Measurements from ENCODE around the gene RRP1. TPM values are rescaled to one million over a fixed set of nuclear protein-coding genes. Genes with fewer than 3 reads are reported as not detected.
A peak's percentile ranks its signal among the peaks of the same experiment; 100 is the strongest.

RRP1 gene
- total RNA-seq, 1 donor from 2014 or later, result 10.3 TPM

DNA sequence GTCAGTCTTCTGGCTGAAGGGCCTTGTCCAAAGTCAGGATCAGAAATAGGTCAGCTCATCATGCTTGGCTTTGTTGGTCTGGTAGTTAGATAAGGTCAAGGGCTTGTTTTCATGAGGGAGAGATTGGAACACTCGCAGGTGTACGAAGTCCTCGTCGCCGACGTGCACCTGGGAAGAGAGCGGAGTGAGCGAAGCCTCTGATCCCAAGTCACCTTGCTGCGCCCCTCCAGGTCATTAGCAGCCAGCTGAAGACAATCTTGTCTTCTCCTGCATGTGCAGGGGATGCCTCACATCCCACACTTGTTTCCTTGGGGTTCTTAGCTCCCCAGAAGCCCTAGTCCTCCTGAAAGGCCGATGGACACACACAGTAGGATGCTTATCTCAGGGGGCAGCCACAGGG lies 15.2 kb upstream of the RRP1 start:
- ATAC-seq, result no peak

DNA sequence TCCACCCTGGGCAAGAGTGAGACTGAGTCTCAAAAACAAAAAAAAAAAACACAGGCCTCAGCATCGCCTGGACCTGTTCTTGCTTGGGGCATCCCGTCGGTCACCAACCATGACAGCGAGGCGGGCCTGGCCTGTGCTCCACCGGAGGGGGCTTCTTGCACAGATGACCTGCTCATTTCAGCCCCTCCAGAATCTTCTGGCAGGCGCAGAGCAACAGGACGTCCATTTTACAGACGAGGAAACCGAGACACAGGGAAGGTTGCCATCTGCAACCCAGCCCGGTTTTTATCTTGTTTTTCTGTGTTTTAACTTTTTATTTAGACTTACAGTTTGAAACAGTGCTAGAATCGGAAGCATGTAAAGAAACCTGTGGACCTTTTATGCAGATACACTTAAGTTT lies 14.2 kb upstream of the RRP1 start:
- ATAC-seq (no peak), DNase-seq (ENCODE audit: low spot score) (no peak)

More for the DNA sequence above, 15.2 kb upstream of the RRP1 start:
- no peak for DNase-seq (ENCODE audit: low spot score)

DNA sequence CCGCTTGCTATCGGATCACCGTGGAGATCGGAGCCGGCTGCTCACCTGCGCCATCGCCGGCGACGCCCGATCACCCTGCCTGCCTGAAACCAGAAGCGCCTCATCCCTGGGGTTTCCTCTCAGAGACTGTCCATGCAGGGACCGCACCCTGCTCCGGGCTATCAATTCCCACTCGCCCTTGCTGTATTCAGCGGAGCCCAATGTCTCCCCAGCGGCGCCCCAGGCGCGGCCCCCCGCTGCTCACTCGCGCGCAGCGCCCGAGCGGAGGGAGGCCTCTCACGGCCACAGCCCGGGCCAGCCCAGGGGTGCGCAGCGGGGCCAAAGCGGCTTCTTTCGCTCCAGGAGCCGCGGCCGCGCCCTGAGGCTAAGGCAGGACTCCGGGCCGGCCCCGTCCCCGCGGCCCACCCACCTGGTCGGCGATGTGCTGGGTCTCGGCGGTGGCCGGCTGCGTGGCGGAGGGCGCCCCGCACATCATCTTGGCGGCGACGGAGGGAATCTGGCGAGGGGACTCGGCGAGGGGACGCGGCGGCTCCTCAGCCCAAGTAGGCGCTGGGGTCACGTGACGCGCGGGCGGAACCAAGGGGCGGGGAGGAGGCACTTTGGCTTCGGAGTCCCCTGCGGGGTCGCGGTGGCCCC lies 13.5 kb upstream of the RRP1 start, which contains the start of gene CSTB:
Gene CSTB, minus strand, starts transcription at position 514 of the 636 bp plus-strand sequence. Its CDS starts 39 bp downstream, at position 475.
- peak; percentile 85 for ATAC-seq
- peak; percentile 90 for DNase-seq (ENCODE audit: low spot score)

DNA sequence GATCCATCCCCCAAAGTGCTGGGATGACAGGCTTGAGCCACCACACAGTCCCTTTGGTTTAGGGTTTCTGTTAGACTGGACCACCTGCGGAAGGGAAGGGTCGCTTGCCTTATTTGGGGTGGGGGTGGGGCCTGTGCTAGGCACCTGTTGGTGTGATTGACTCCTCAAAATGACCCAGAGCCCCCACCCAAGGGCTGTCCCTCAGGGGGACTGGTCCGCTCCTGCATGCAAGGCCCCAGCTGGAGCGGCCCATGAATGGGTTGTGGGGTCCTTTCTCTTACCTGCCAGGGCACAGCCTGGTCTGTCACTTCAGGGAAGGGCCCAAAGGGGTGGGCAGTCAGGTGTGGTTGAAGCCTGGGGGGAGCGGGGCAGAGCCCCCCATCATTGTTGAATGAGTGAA lies 11.4 kb upstream of the RRP1 start:
- DNase-seq (ENCODE audit: low spot score) (no peak), ATAC-seq (no peak)

DNA sequence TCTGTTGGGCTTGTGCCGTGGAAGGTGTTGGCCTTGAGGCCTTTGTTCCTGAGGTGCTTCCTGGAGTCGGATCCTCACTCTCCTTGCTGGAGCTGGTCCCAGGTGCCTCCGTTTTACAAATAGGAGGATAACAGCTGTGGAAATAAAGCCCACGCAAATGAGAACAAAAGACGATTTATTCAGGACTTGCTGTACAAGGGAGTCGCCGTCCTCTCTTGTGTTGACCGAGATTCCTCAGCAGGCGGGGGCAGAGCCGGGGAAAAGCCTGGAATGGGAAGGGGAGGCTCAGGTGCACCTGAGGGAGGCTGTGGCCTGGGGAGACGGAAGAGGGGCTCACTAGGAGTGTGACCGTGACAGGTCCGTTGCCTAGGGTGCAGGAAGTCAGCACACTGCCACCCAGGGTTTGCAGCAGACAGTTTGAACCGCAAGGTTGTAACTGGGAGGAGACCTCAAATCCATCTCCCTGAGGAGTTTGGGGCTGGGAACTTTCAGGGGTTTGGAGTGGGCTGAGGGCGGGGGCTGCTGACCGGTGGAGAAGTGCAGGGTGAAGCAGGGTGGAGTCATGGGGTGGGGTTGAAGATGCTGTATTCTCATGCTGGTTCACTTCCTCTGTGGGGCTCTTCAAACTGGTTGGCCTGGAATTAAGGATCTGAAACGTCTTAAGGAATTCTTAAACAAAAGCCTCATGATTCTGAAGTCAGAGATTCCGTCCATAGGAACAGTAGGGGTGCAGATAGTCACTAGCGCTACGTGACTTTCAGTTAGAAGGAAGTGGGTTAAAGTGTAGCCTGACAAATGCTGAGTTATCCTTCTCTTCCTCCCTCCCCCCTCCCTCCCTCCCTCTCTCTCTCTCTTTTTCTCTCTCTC lies 10.7 kb upstream of the RRP1 start:
- ATAC-seq, result no peak
- no peak for DNase-seq (ENCODE audit: low spot score)

DNA sequence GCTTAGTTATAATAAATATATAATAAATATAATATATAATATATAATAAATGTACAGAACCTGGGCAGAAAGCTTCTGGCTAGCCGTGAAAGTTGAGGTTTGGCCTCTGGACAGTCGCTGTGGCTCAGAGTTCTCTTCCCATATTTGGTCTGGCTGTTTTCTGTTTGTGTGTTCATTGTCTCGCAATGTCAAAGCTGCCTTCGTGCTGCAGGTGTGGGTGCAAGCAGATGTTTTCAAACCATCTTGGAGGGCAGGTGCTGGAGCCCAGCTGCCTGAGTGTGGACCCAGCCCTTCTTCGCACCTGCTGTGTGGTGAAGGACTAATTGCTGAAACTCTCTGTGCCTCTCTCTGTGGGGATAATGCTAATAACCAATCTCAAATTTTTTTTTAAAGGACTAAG lies 9.7 kb upstream of the RRP1 start:
- ATAC-seq, result no peak

DNA sequence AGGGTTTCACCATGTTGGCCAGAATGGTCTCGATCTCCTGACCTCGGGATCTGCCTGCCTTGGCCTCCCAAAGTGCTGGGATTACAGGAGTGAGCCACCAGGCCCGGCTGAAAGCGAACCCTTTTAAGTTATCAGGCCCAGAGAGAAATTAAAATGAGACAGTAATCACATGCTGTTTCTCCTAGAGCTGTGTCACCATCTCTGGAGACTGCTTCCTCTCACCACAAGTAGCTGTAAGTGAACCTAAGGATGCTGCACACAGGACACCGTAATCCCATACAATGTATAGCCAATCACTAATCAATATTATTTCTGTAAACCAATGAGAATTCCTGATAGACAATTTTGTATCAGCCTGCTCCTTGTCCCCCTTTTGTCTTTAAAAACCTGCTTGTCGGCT lies 7.5 kb upstream of the RRP1 start:
- ATAC-seq, result no peak

More for the DNA sequence above, 9.7 kb upstream of the RRP1 start:
- no peak for DNase-seq (ENCODE audit: low spot score)

DNA sequence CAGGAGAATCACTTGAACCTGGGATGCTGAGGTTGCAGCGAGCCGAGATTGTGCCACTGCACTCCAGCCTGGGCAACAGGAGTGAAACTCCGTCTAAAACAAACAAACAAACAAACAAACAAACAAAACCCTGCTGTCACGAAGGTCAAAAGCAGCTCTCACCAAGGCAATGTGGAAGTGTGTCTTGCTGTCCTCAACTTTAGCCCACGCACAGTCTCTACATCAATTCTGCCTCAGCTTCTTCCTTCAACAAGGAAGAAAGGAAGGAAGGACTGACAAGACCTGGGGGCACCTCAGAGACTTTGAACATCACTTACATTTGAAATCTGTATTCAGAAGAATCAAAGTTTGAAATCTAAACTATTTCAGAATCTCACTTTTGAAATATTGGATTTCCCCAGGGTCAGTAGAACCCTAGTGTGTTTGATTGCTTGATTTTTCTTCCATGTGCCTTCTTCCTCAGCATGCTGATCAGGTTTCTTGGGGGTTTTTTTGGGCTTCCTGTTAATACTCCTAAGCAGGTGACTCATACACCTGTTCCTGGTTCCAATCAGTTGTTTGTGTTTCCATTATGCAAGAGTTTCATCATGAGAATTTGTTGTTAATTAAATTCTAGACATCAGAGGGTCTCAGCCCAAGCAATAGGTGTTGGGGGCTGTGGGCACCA lies 6.8 kb upstream of the RRP1 start:
- ATAC-seq (peak; percentile 10), DNase-seq (ENCODE audit: low spot score) (no peak)

More for the DNA sequence above, 7.5 kb upstream of the RRP1 start:
- no peak for DNase-seq (ENCODE audit: low spot score)

DNA sequence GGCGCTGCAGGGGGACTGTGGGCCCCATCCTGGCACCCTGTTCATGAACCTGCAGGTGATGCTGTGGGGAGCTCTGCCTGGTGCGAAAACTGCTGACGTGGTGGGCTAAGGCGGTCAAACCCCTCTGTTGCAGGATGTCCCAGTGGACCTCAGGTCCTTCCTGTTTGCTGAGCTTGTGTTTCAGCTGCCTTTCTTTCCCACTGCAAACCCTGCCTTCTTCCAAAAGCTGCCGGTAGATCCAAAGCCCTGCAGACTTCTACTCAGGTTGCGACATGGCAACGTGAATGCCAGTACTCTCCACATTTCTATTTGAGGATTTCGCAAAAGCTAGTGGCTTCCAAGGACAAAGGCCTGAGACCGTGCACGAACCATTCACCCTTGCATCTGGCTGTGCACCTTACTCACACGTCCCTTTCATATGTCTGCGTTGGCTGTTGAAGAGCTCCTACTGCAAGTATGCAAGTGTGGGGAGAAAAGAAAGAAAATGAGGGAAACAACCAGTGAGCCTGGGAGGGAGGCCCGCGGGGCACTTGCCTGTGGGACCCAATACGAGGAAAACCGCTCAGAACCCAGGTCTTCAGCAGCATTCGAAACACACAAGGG lies 6.2 kb upstream of the RRP1 start:
- DNase-seq (ENCODE audit: low spot score) (peak; percentile 93), ATAC-seq (peak; percentile 83)

DNA sequence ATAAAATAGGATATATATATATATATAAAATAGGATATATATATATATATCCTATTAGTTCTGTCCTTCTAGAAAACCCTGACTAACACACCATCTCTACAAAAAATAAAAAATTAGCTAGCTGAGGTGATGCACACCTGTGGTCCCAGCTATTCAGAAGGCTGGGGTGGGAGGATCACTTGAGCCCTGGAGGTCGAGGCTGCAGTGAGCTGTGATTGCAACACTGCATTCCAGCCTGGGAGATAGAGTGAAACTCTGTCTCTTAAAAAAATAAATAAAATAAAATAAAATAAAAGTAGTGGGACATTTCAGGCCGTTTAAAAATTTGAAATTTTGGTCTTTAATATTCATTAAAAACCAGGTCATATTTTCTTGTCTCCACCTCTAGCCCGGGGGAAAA lies 4.2 kb upstream of the RRP1 start:
- no peak for ATAC-seq

DNA sequence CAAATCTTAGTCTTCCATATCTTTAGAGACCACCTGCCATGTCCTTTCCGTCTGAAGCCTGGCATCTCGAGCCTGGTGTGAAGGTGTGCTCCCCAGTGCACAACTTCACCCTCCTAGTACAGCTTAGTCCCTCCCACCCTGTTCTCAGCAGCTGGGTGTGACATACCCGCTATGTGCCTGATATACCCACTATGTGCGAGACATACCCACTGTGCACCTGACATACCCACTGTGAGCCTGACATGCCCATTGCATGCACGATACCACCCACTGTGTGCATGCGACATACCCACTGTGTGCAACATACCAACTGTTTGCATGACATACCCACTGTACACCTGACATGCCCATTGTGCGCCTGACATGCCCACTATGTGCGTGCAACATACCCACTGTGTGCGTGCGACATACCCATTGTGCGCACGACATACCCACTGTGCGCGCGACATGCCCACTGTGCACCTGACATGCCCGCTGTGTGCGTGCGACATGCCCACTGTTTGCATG lies 3.0 kb upstream of the RRP1 start:
- DNase-seq (ENCODE audit: low spot score) (no peak), ATAC-seq (no peak)

More for the DNA sequence above, 4.2 kb upstream of the RRP1 start:
- DNase-seq (ENCODE audit: low spot score), result no peak

DNA sequence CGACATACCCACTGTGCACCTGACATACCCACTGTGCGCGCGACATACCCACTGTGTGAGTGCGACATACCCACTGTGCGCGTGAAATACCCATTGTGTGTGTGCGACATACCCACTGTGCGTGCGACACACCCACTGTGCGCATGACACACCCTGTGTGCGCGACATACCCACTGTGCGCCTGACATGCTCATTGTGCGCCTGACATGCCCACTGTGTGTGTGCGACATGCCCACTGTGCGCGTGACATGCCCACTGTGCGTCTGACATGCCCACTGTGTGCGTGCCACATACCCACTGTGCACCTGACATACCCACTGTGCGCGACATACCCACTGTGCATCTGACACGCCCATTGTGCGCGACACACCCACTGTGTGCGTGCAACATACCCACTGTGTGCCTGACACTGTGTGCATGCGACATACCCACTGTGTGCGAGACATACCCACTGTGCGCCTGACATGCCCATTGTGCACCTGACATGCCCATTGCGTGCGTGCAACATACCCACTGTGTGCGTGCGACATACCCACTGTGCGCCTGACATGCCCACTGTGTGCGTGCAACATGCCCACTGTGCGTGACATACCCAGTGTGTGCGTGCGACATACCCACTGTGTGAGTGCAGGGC lies 2.5 kb upstream of the RRP1 start:
- no peak for DNase-seq (ENCODE audit: low spot score)
- ATAC-seq, result no peak

DNA sequence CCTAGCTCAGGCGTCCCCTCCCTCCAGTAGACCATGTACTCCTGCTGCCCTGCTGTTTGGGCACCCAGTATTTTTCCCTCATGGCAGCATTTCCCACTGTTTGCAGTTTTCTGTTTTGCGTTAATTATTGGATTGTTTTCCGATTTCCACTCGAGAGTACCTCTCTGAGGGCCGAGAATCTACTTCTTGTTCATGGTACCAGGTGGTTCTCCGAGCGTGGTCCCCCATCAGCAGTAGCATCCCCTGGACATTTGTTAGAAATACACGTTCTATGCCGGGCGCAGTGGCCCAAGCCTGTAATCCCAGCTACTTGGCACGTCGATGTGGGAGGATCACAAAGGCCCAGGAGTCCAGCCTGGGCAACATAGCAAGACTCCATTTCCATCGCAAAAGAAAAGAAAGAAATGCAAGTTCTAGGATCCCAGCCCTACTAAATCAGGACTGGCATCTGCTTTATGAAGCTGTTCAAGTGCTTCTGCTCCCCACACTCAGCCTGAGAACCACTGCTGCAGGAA lies 690 bp downstream of the RRP1 start:
- ATAC-seq, result no peak
- DNase-seq (ENCODE audit: low spot score), result no peak

DNA sequence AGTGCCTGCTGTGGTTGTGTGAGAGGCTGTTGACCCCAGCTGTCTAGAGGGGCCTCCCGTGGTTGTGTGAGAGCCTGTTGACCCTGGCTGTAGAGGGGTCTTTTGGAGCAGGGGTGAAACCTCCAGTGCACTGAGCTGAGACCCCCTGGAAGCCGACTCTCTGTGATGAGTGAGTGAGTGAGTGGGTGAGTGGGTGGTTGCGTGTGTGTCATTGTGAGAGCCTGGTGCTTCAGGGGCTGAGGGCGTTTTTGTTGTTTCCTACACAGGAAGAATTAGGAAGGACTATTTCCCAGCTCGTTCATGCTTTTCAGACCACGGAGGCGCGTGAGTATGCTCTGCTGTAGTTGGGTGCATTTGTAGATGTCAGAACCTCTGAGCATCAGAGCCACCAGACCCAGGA lies 3.0 kb downstream of the RRP1 start:
- DNase-seq (ENCODE audit: low spot score) (no peak), ATAC-seq (no peak)

DNA sequence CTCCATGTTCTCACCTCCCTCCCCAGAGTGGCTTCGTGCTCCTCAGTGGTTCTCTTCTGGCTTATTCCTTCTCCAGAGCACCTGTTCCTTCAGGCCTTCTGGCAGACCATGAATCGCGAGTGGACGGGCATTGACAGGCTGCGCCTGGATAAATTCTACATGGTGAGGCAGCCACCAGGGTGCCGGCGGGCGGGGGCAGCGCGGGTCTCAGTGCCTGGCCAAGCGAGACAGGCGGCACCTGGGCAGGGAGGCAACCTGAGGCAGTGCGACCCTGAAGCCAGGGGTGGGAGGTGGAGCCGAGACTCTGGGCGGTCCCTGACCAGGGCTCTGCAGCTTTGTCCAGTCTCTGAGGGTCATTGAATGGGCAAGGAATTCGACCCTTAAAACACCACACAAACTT lies 3.9 kb downstream of the RRP1 start:
- DNase-seq (ENCODE audit: low spot score), result no peak
- no peak for ATAC-seq

DNA sequence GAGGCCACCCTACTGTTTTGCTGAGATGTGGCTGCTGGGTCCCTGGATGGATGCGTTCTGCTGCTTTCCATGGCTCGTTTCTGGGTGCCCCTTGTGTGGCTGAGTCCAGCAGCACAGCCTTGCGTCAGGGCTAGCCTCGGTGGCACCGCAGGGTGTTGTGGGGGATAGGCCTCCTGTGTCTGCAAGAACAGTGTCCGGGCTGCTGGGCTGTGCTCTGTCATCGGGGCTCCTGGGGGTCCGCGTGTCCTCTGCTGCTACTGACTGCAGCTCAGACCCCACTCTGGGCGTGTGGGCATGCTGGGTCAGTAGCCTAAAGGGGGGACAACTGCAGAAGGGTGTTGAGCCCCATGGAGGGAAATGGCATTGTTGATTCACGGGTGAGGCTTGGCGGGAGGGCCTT lies 4.9 kb downstream of the RRP1 start:
- DNase-seq (ENCODE audit: low spot score) (no peak), ATAC-seq (no peak)

DNA sequence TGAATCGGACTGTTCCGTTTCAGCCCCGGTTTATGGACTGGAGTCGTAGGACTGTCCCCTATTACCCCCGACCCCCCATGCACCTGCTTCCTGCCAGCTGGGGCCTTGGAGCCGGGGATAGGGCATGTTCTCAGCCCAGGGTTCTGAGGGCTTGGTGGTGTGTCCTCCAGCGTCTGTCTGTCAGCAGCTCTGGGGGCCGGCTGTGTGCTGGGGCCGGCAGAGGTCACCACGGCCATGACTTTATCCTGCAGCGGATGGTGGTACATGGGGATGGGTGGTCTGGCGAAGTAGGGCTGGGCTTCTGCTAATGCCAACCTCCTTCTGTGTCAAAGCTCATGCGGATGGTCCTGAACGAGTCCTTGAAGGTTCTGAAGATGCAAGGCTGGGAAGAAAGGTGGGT lies 5.5 kb downstream of the RRP1 start:
- DNase-seq (ENCODE audit: low spot score) (no peak), ATAC-seq (no peak)

DNA sequence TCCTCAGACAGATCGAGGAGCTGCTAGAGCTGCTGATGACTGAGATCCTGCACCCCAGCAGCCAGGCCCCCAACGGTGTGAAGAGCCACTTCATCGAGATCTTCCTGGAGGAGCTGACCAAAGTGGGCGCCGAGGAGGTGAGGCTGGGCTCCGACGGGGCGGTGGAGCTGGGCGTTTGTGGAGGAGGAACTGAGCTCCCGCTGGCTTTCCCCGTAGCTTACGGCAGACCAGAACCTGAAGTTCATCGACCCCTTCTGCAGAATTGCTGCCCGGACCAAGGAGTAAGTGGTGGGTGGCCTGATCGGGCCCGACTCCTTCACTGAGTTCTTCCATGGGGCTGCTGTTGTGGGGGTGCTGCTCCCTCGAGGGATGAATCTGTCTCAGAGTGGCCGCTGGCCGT lies 8.0 kb downstream of the RRP1 start:
- ATAC-seq (no peak), DNase-seq (ENCODE audit: low spot score) (no peak)

DNA sequence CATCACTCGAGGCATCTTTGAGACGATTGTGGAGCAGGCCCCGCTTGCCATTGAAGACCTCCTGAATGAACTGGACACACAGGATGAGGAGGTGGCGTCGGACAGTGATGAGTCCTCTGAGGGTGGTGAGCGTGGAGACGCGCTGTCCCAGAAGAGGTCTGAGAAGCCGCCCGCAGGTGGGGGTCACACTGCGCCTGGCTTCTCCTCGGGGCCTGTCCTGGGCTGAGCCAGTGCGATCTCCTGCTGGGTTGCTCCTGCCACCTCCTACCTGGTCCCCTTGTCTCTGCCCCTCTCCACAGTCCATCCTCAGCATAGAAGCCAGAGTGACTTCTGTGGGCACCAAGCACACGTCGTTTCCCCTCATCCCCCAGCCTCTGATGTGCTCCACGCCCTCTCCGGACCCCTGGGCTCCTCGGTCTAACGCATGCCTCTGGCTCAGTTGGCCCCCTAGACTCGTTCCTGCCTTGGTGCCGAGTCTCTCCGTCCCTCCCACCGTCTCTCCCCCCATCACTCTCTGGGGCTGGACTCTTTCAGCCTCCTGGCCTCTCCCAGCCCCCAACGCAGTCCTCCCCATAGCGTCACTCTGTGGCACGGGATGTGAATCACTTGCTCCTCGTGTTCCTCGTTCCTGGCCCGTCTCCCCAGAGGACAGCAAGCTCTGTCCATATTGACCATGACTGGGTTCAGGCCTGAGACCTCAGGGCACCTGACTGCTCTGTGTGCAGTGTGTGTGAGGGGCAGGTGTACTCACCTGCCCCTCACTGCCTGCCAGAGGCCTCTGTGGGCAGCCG lies 8.7 kb downstream of the RRP1 start:
- DNase-seq (ENCODE audit: low spot score) (no peak), ATAC-seq (no peak)
